Left ventricle myocardium inferior (tissue), 1 donor: ENCODE data around the gene ZNF205. TPM values are rescaled to one million over a fixed set of nuclear protein-coding genes. Genes with fewer than 3 reads are reported as not detected.

Experiments
- DNase-seq: peaks from one replicate; pipeline ENCODE4 v3.0.0-alpha.2; 2020
- H3K27ac ChIP-seq: fragments of 200-600 bp; replicated peaks from 2 replicates; pipeline ENCODE4 v1.8.0; 2021
- H3K27me3 ChIP-seq: fragments of 200-600 bp; 2 replicates; pipeline ENCODE4 v1.8.0; 2021; ENCODE audit warnings: low read depth
- H3K36me3 ChIP-seq: fragments of 200-600 bp; 2 replicates; pipeline ENCODE4 v1.8.0; 2021
- H3K4me1 ChIP-seq: fragments of 200-600 bp; 2 replicates; pipeline ENCODE4 v1.8.0; 2021
- H3K4me3 ChIP-seq: fragments of 200-600 bp; 2 replicates; pipeline ENCODE4 v1.8.0; 2021; ENCODE audit warnings: mild to moderate bottlenecking, moderate library complexity
- H3K9me3 ChIP-seq: fragments of 200-600 bp; replicated peaks from 2 replicates; pipeline ENCODE4 v1.8.0; 2021
- intact Hi-C: fragments of 100-400 bp; cut with micrococcal nuclease; formaldehyde crosslinking; loops from one replicate; pipeline ENCODE4 v1.11.0; 2022
- total RNA-seq: library from RNA; stranded (reverse); fragmentation: NEBNext Ultra II Directional; extraction: Animal tissue kit (Norgen Biotek cat#: 25700); gene quantifications from one replicate; pipeline ENCODE4 v1.2.1, GENCODE V29; 2021
- TF ChIP-seq, protein P1 (sequence below): fragments of 200-600 bp; IDR thresholded peaks from 2 replicates; pipeline ENCODE4 v1.8.0; 2021; ENCODE audit warnings: antibody characterized with exemption, mild to moderate bottlenecking, borderline replicate concordance
- donor health status: DM: no; HTN: yes; CAD: no; lungs with severe emphysema.

The ZNF205 gene
- total RNA-seq, 1 donor from 2014 or later: 8.0 TPM

DNA sequence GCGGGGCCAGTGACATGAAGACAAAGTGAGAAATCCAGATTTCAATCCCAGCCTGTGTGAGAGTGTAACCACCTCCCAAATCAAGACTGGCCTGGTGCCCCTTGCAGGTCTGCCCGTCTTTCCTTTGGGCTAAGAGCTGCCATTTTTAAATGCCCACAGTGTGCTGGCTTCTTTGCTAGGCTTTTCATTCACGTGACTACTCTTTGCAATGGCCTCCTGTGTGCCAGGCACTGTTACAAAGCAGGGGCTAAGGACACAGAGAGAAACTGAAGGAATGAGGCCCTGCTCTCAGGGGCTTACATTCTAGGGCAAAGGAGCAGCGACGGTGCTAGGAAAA lies 13.0 kb upstream of the ZNF205 start:
- no peak overlapping the region for H3K4me3 ChIP-seq
- no peaks in the 10 kb centered on the region for H3K9me3 ChIP-seq
- H3K36me3 ChIP-seq: no peaks in the 10 kb centered on the region
- intact Hi-C loops: no loop called here
- peaks cover 11% of the 10 kb centered on the region for H3K27me3 ChIP-seq
- H3K27ac ChIP-seq: peak overlapping the region; percentile 56
- H3K4me1 ChIP-seq: peaks cover 31% of the 10 kb centered on the region
- TF ChIP-seq, protein P1, sequence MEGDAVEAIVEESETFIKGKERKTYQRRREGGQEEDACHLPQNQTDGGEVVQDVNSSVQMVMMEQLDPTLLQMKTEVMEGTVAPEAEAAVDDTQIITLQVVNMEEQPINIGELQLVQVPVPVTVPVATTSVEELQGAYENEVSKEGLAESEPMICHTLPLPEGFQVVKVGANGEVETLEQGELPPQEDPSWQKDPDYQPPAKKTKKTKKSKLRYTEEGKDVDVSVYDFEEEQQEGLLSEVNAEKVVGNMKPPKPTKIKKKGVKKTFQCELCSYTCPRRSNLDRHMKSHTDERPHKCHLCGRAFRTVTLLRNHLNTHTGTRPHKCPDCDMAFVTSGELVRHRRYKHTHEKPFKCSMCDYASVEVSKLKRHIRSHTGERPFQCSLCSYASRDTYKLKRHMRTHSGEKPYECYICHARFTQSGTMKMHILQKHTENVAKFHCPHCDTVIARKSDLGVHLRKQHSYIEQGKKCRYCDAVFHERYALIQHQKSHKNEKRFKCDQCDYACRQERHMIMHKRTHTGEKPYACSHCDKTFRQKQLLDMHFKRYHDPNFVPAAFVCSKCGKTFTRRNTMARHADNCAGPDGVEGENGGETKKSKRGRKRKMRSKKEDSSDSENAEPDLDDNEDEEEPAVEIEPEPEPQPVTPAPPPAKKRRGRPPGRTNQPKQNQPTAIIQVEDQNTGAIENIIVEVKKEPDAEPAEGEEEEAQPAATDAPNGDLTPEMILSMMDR: no peak
- no peak for DNase-seq

DNA sequence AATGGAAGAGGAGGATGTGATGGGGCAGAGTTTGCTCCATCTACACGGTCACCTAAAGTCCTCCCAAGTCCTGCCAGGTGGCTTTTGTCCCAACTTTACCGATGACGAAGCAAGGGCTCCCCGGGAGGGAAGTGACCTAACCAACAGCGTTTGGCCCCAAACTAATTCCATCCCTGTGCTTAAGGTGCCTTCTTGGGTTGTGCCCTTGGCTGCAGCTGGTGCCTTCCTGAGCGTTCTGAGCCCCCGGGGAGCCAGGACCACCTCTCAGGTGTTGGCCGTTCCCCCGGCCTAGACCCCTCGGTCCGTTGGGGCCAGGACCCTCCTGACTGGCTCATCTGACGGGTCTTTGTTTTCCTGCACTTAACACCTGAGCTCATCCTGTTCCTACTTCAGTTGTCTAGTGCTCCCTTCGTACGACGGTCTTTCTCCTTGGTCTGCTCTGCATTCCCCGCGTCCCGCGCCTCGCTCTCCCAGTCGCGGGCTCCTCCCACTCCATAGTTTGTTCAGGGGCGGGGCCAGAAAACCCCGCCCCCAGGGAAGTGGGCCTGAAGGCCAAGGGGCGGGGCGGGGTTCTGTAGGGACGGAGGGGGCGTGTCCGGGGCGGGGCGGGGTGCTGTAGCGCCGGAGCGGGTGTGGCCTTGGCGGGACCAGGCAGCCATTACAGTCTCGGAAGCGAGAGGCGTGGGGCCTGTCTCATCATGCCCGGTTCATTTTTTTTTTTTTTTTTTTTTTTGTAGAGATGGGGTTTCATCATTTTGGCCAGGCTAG lies 12.5 kb upstream of the ZNF205 start:
- H3K27me3 ChIP-seq: peaks cover 11% of the 10 kb centered on the region
- H3K4me1 ChIP-seq: peaks cover 31% of the 10 kb centered on the region
- peak overlapping the region; percentile 51 for H3K4me3 ChIP-seq

DNA sequence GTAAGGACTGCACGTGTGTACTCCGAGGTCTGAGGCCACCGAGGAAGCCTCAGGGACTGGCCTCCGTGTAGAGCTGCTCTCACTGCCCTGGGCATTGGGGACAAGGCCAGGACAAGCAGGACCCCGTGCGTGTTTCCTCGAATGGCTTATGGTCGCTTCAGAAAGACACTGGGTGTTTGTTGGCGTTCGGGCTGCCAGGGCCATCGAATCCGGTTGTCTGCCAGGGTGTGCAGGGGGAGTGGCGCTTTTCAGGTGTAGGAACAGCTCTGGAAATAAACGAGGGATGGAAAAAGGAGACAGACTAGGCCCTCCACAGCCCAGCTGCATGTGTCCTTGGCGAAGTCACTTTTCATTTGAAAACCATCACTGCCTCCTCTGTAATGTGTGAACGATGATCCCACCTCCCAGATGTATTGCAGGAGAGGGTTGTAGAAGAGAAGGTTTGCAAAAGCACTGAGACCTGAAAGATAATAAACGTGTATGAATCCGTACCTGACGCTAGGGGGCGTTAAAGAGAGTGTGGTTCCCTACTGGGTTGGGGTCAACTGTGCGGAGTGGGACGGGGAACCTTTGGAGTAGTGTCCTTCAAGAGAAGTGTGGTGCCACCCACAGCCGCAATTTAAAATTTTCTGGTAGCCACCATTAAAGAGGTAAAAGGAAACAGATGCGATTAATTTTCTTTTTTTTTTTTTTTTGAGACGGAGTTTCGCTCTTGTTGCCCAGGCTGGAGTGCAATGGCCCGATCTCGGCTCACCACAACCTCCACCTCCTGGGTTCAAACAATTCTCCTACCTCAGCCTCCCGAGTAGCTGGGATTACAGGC lies 11.2 kb upstream of the ZNF205 start:
- H3K36me3 ChIP-seq: no peaks in the 10 kb centered on the region
- H3K9me3 ChIP-seq: no peaks in the 10 kb centered on the region
- H3K27ac ChIP-seq: peak overlapping the region; percentile 92
- TF ChIP-seq, protein P1: peak; percentile 52
- peaks cover 11% of the 10 kb centered on the region for H3K27me3 ChIP-seq
- peaks cover 38% of the 10 kb centered on the region for H3K4me1 ChIP-seq
- H3K4me3 ChIP-seq: peak overlapping the region; percentile 37
- intact Hi-C loops: no loop called here
- no peak for DNase-seq

More for the DNA sequence above, 12.5 kb upstream of the ZNF205 start:
- intact Hi-C loops: no loop called here
- no peaks in the 10 kb centered on the region for H3K36me3 ChIP-seq
- no peaks in the 10 kb centered on the region for H3K9me3 ChIP-seq
- H3K27ac ChIP-seq: peak overlapping the region; percentile 92
- DNase-seq: peak; percentile 94
- TF ChIP-seq, protein P1: no peak

DNA sequence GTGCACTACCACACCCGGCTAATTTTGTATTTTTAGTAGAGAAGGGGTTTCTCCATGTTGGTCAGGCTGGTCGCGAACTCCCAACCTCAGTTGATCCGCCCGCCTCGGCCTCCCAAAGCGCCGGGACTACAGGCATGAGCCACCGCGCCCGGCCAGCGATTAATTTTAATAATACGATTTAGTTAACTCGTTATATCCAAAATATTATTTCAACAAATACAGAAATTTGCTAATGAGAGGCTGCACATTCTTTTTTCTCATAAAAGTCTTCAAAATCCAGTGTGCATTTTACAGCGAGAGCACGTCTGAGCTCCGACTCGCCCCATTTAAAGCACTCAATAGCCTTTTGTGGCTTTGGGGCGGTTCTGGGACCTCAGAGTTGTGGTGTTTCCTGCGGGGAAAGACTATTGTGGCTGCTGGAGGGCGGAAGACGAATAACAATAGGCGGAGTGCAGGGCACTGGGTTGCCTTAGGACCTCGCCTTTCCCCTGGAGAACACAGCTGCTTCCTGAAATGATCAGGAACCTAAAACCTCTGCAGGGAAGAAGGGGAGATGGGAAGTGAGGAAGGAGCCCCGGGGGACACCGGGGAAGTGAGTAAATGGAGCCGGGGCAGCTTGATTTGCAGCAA lies 10.4 kb upstream of the ZNF205 start:
- peak overlapping the region; percentile 92 for H3K27ac ChIP-seq
- peak; percentile 43 for DNase-seq
- TF ChIP-seq, protein P1: no peak
- H3K4me1 ChIP-seq: peaks cover 43% of the 10 kb centered on the region
- H3K9me3 ChIP-seq: no peaks in the 10 kb centered on the region
- H3K4me3 ChIP-seq: peak overlapping the region; percentile 37
- intact Hi-C loops: no loop called here
- no peaks in the 10 kb centered on the region for H3K36me3 ChIP-seq
- H3K27me3 ChIP-seq: peaks cover 11% of the 10 kb centered on the region

DNA sequence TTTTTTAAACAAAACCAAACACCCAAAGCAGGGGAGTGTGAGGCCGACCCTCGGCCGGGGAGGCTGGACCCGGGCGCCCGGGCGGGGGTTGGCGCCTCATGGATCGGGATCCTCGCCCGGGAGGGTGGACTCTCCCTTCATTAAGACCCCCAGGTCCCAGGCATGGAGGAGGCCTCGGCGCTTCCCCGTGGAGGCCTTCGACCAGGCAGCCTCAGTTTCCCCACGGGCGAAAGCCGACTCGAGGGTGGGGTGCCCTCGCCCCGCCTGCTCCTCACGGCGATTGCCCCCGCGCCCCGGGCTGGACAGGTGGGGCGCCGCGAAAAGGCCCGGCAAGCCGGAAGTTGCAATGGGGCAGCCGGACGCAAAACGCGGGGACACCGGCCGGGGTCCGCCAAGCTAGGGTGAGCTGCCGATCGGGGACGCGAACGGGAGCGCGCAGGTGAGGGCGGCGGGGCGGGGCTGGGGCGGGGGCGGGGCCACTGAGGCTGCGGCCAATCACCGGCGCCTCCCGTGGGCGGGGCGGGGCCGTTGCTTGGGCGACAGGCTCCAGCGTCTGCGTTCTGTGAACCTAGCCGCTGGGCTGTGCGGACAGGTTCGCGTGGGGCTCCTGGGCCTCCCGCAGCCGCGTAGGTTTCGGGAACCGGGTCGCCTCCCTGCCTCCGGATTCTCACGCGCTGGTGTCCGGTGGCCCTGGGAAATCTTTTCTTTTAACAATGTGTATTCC lies 6.0 kb upstream of the ZNF205 start:
- peaks cover 30% of the 10 kb centered on the region for H3K4me1 ChIP-seq
- H3K27me3 ChIP-seq: no peaks in the 10 kb centered on the region
- peak overlapping the region; percentile 74 for H3K4me3 ChIP-seq
- peak; percentile 91 for DNase-seq
- no peaks in the 10 kb centered on the region for H3K9me3 ChIP-seq
- intact Hi-C loops: no loop called here
- peak overlapping the region; percentile 90 for H3K27ac ChIP-seq
- no peaks in the 10 kb centered on the region for H3K36me3 ChIP-seq
- TF ChIP-seq, protein P1: no peak
